PFSK-1 (cell line): ENCODE results near the gene FER1L5.

Experiments used
- FOXP2 ChIP-seq: optimal IDR thresholded peaks from 2 replicates; pipeline ENCODE3; 2011; ENCODE audit warnings: borderline replicate concordance, control low read depth, inconsistent platforms; ENCODE audit not compliant: insufficient read depth; ENCODE audit errors: extremely low read length, extremely low read depth
- POLR2AphosphoS5 ChIP-seq: IDR thresholded peaks from 2 replicates; pipeline ENCODE4 v1.6.1; 2012; ENCODE audit warnings: low read depth, mild to moderate bottlenecking, control low read depth, low read length, moderate library complexity
- REST ChIP-seq, 2 experiments: IDR thresholded peaks; 2 replicates each; pipeline versions ENCODE4 v1.6.1 to v1.8.0; 2011 to 2012; ENCODE audit warnings: low read depth in 2 of 2, low read length in 2 of 2, control low read depth in 1 of 2, inconsistent platforms in 1 of 2, mild to moderate bottlenecking in 1 of 2, moderate library complexity in 1 of 2; ENCODE audit not compliant: insufficient read depth in 1 of 2
- SIN3A ChIP-seq: IDR thresholded peaks from 2 replicates; pipeline ENCODE4 v1.6.1; 2012; ENCODE audit warnings: mild to moderate bottlenecking, low read length, moderate library complexity, borderline replicate concordance; ENCODE audit not compliant: insufficient read depth
- TAF1 ChIP-seq: IDR thresholded peaks from 2 replicates; pipeline ENCODE4 v1.6.1; 2012; ENCODE audit warnings: low read length, control low read depth, borderline replicate concordance; ENCODE audit not compliant: insufficient read depth

- no peak for TF ChIP-seq POLR2AphosphoS5
- no peak for TF ChIP-seq SIN3A
- TF ChIP-seq TAF1 = no peak
- no peak for TF ChIP-seq REST (IDR thresholded peaks at IDR 0.05; ENCODE audit: insufficient read depth in 1 of 2, low read depth in 2 of 2, low read length in 2 of 2)
- no peak for TF ChIP-seq FOXP2
Observed at GRCh38 chr2:96604104-96604503, 38.5 kb upstream of the FER1L5 start.
